ENCODE results near the gene STARD8.

STARD8 gene

DNA sequence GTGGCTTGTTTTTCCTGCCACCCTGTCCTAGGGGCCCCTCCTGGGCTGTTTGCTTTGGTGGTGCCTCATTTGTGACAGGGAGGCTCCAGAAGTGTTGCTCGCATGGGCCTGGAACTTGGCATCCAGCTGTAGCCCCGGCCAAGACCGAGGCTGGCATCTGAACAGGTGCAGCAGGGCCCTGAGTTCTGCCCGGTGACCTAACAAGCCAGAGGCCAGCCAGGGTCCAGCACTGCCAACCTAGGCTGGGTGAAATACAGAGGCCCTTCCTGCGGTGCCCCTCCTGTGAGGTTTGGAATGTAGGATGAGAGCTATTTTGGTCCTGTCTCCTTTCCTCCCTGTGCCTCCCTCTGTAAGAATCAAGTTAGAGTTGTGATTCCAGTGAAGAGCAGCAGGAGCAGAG, 58.5 kb downstream of the STARD8 start:
- Histone ChIP-seq H3K4me1 (ENCODE audit: control insufficient read depth in 1 of 2, insufficient read depth in 1 of 2, low read depth in 1 of 2, low read length in 1 of 2) (peaks cover 39% of the 10 kb centered on the region in 2 experiments), H3K27ac (no peak overlapping the region), H3K9me3 (no peaks in the 10 kb centered on the region), H3K36me3 (no peaks in the 10 kb centered on the region), H3K27me3 (no peaks in the 10 kb centered on the region), H3K4me3 (ENCODE audit: low read depth in 1 of 2, low read length in 1 of 2) (no peak overlapping the region)
- TF ChIP-seq, protein P1, sequence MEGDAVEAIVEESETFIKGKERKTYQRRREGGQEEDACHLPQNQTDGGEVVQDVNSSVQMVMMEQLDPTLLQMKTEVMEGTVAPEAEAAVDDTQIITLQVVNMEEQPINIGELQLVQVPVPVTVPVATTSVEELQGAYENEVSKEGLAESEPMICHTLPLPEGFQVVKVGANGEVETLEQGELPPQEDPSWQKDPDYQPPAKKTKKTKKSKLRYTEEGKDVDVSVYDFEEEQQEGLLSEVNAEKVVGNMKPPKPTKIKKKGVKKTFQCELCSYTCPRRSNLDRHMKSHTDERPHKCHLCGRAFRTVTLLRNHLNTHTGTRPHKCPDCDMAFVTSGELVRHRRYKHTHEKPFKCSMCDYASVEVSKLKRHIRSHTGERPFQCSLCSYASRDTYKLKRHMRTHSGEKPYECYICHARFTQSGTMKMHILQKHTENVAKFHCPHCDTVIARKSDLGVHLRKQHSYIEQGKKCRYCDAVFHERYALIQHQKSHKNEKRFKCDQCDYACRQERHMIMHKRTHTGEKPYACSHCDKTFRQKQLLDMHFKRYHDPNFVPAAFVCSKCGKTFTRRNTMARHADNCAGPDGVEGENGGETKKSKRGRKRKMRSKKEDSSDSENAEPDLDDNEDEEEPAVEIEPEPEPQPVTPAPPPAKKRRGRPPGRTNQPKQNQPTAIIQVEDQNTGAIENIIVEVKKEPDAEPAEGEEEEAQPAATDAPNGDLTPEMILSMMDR (IDR thresholded peaks at IDR 0.05) = no peak

DNA sequence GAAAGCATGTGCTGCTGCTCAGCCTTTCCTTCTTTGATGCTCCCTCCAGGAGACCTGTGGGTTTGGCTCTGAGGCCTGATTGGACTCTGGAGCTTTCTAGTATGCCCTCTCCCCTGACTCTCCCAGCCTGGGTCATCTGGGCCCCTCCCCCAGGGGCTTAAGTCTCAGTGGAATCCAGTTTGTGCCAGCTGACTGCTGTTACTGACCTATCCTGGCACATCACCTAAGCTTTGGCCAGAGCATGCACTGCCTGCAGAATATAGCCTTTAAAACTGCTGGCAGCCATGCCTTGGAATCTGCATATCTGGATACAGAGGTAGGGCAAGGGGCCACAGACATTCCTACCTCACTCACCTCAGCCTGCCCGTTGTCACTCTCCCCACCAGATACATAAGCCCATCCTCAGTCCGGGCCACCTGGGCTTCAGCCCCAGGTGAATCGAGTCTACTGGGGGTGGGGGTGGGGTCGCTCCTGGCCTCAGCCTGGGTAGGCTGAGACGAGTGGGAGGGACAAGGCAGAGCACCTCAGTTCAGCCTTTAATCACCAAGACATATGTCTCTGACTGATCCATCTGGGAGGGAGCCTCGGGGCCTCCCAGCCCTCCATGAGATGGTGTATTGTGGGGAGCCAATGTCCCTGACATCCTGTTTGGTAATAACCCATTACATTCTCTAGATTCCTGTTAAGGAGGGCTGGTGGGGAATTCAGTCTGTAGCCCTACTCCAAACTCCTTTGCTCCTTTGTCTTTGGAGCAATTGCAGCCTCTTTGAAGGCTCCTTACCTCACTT, 61.2 kb downstream of the STARD8 start:
- peaks cover 28 to 30% of the 10 kb centered on the region in 2 experiments for H3K4me1 ChIP-seq (ENCODE audit: control insufficient read depth in 1 of 2, insufficient read depth in 1 of 2, low read depth in 1 of 2, low read length in 1 of 2)
- H3K4me3 ChIP-seq (ENCODE audit: low read depth in 1 of 2, low read length in 1 of 2) = no peak overlapping the region
- no peaks in the 10 kb centered on the region for H3K9me3 ChIP-seq
- H3K27ac ChIP-seq = no peak overlapping the region
- H3K27me3 ChIP-seq = no peaks in the 10 kb centered on the region
- TF ChIP-seq, protein P1 (IDR thresholded peaks at IDR 0.05) = no peak
- H3K36me3 ChIP-seq = peaks cover under 1% of the 10 kb centered on the region

DNA sequence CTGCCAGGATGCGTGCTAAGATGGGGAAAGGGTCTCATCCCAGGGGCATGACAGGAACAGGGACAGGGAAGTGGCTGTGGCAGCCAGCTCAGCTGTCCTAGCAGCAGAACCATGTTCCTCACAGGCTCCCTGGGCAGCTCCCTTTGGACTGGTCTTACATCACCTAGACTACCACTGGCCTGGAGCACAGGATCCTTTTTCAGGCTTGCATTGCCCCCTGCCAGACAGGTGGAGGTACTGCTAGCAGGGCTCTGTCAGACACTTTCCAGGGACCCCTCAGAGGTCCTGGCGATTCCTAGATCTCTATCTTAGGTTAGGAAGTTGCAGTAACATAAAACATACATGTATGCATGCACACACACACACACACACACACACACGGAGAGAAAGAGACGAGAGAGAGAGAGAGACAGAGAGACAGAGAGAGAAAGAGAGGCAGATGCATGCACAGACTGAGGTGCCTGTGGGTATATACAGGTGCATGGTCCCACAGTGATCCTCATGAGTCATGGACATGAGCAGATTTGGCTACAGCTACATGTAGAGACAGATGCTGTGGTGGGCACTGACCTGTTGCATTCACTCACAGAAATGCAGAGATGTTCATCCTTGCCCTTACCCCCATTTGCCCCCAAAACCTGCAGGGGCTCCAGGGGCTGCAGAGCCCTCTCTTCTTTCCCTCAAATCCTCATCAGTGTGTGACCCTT, 63.6 kb downstream of the STARD8 start:
- Histone ChIP-seq H3K4me3 (ENCODE audit: low read depth in 1 of 2, low read length in 1 of 2) (no peak overlapping the region), H3K27ac (no peak overlapping the region), H3K36me3 (peaks cover 22% of the 10 kb centered on the region), H3K27me3 (no peaks in the 10 kb centered on the region), H3K4me1 (ENCODE audit: control insufficient read depth in 1 of 2, insufficient read depth in 1 of 2, low read depth in 1 of 2, low read length in 1 of 2) (peaks cover 8 to 11% of the 10 kb centered on the region in 2 experiments), H3K9me3 (no peaks in the 10 kb centered on the region)
- TF ChIP-seq, protein P1 (IDR thresholded peaks at IDR 0.05) = no peak

DNA sequence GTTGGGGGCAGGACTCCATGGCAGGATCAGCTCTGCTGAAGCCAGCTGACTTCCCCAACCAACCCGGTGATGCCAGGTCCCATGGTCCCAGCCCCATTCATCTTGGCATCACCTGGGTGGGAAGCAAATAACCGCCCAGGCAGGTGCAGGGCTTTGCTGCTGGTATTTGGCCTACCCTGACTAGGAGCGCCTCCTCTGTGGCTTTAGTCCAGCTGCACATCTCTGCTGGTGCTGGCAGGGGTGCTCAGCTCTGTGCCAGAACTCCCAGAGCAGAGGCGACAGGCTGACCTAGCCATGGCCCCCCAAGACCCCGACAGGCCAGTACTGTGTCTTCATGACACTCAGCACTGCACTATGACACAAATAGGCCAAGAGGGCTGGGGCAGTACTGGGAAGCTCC, 64.4 kb downstream of the STARD8 start:
- TF ChIP-seq, protein P1 (IDR thresholded peaks at IDR 0.05) = no peak
- peaks cover 8 to 11% of the 10 kb centered on the region in 2 experiments for H3K4me1 ChIP-seq (ENCODE audit: control insufficient read depth in 1 of 2, insufficient read depth in 1 of 2, low read depth in 1 of 2, low read length in 1 of 2)
- H3K4me3 ChIP-seq (ENCODE audit: low read depth in 1 of 2, low read length in 1 of 2) = no peak overlapping the region
- H3K36me3 ChIP-seq = peaks cover 29% of the 10 kb centered on the region
- H3K27ac ChIP-seq = no peak overlapping the region
- no peaks in the 10 kb centered on the region for H3K9me3 ChIP-seq
- H3K27me3 ChIP-seq = no peaks in the 10 kb centered on the region

DNA sequence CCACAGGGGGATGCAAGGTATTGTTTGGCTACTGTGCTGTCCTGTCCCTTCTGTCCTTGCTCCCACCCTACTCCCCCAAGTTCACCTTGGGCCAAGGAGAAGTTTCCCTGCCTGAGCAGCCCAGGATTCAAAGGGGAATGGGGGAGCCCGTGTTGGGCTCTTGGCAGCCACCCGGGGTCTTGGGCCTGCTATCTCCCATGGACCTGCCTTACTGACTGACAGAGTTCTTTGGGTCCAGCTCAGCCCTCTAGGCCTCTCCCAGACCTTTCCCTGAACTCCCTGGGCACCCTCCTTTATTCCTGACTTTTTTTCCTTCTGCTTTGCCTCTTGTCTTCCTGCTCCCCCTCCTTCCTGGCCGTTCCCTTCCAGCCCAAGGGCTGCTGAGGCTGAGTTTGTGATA, 67.4 kb downstream of the STARD8 start:
- Histone ChIP-seq H3K4me1 (ENCODE audit: control insufficient read depth in 1 of 2, insufficient read depth in 1 of 2, low read depth in 1 of 2, low read length in 1 of 2) (no peaks in the 10 kb centered on the region), H3K27me3 (no peaks in the 10 kb centered on the region), H3K4me3 (ENCODE audit: low read depth in 1 of 2, low read length in 1 of 2) (no peak overlapping the region), H3K36me3 (peaks cover 55% of the 10 kb centered on the region), H3K9me3 (no peaks in the 10 kb centered on the region), H3K27ac (no peak overlapping the region)
- TF ChIP-seq, protein P1 (IDR thresholded peaks at IDR 0.05) = no peak

Data from neutrophil (primary cell).